ENCODE data around the gene EFCAB6.

DNA sequence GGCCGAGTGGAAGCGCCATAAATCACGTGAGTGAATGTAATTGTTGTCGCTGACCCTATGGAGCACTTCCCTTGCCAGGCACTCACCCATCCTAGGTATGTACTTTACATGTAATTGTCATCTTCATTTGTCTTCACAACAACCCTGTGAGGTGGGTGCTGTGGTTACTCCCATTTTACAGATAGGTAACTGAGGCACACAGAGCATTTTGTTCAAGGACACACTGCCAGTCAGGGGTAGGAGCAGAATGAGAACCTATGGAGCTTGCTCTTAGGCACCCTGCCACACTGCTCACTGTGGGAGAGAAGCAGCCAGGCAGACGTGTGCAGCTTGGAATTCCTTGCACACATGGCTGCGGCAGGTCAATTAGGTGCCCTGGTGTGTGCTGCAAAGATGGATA lies 785 bp upstream of the EFCAB6 start:
- TF ChIP-seq, protein P1, sequence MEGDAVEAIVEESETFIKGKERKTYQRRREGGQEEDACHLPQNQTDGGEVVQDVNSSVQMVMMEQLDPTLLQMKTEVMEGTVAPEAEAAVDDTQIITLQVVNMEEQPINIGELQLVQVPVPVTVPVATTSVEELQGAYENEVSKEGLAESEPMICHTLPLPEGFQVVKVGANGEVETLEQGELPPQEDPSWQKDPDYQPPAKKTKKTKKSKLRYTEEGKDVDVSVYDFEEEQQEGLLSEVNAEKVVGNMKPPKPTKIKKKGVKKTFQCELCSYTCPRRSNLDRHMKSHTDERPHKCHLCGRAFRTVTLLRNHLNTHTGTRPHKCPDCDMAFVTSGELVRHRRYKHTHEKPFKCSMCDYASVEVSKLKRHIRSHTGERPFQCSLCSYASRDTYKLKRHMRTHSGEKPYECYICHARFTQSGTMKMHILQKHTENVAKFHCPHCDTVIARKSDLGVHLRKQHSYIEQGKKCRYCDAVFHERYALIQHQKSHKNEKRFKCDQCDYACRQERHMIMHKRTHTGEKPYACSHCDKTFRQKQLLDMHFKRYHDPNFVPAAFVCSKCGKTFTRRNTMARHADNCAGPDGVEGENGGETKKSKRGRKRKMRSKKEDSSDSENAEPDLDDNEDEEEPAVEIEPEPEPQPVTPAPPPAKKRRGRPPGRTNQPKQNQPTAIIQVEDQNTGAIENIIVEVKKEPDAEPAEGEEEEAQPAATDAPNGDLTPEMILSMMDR (conservative IDR thresholded peaks at IDR 0.05; ENCODE audit: low read length): no peak
- no peak for TF ChIP-seq EZH2phosphoT487 (IDR thresholded peaks at IDR 0.05; ENCODE audit: borderline replicate concordance, low read depth, low read length)
